ENCODE measurements around the gene RHBDF2. TPM values are rescaled to one million over a fixed set of nuclear protein-coding genes. Genes with fewer than 3 reads are reported as not detected.

The RHBDF2 gene
- total RNA-seq, 4 donors from 2014 or later: 27.0 to 38.5 (median 33.7) TPM

DNA sequence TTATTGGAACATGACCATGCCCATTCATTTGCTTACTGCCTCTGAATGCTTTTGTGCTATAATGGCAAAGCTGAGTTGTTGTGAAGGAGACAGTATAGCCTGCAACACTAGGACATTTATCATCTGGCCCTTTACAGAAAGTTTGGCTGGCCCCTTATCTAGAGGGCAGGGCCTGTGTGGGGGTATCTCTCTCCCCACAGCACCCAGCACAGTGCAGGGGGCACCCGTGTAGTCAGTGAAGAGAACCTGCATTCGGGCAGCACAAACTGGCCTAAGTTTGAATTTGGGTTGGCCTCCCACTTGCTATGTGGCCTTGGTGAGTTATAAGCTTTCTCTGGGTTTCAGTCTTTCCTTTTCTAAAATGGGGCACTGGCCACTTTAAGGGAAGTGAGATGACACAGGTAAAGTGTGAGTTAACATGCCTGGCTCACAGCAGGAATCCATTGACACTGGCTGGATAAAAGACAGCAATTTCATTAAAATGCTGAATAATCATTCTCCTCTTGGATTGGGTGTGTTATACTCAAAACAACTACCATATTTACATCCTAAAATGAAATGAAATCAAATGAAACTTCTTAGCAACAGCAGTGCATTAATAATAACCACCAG, 60.4 kb downstream of the RHBDF2 start:
- Histone ChIP-seq H3K36me3 (no peaks in the 10 kb centered on the region), H3K9me3 (no peaks in the 10 kb centered on the region), H3K4me1 (peaks cover 0 to 10% (median 0%) of the 10 kb centered on the region in 3 donors), H3K27me3 (no peaks in the 10 kb centered on the region), H3K27ac (no peak overlapping the region), H3K4me3 (no peak overlapping the region)
- no peak for DNase-seq
- TF ChIP-seq, protein P1, sequence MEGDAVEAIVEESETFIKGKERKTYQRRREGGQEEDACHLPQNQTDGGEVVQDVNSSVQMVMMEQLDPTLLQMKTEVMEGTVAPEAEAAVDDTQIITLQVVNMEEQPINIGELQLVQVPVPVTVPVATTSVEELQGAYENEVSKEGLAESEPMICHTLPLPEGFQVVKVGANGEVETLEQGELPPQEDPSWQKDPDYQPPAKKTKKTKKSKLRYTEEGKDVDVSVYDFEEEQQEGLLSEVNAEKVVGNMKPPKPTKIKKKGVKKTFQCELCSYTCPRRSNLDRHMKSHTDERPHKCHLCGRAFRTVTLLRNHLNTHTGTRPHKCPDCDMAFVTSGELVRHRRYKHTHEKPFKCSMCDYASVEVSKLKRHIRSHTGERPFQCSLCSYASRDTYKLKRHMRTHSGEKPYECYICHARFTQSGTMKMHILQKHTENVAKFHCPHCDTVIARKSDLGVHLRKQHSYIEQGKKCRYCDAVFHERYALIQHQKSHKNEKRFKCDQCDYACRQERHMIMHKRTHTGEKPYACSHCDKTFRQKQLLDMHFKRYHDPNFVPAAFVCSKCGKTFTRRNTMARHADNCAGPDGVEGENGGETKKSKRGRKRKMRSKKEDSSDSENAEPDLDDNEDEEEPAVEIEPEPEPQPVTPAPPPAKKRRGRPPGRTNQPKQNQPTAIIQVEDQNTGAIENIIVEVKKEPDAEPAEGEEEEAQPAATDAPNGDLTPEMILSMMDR (IDR thresholded peaks at IDR 0.05): no peak
- no peak for TF ChIP-seq POLR2A (IDR thresholded peaks at IDR 0.05)
- intact Hi-C loops (cut with DNase I): no loop called here
- 80 to 100% methylated on average over 1 to 2 of the region's 2 CpGs for WGBS, 2 donors

DNA sequence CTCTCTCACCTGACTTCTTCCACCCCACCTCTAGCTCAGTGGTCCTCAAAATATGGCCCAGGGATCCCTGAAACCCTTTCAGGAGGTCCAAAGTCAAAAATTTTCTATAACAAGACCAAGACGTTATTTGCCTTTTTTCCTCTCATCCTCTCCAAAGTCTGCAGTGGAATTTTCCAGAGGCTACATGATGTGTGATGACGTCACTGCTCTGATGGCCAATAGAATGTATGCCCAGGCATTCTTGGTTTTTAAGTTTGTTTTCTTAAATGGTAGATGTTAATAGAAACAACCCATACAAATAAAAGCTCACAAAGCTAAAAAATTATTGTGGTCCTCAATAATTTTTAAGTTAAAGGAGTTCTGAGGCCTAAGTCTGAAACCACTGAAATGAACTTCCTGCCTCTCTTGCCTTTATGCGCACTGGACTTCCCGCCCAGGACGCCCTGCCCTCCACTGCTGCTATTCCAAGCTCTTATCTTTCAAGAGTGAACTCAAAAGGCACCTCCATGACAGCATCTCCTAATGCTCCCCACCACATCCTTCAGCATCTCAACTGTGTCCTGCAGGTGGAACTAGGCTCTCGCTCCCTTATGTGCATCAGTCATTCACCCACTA, 61.8 kb downstream of the RHBDF2 start:
- peaks cover 0 to 14% (median 0%) of the 10 kb centered on the region in 3 donors for H3K4me1 ChIP-seq
- no peaks in the 10 kb centered on the region for H3K27me3 ChIP-seq
- 89 to 94% methylated on average over 6 of the region's 6 CpGs for WGBS, 2 donors
- no peaks in the 10 kb centered on the region for H3K36me3 ChIP-seq
- TF ChIP-seq, protein P1 (IDR thresholded peaks at IDR 0.05): no peak
- TF ChIP-seq POLR2A (IDR thresholded peaks at IDR 0.05): no peak
- no peak overlapping the region for H3K27ac ChIP-seq
- intact Hi-C loops (cut with DNase I): no loop called here
- DNase-seq: no peak
- no peak overlapping the region for H3K4me3 ChIP-seq
- H3K9me3 ChIP-seq: no peaks in the 10 kb centered on the region

DNA sequence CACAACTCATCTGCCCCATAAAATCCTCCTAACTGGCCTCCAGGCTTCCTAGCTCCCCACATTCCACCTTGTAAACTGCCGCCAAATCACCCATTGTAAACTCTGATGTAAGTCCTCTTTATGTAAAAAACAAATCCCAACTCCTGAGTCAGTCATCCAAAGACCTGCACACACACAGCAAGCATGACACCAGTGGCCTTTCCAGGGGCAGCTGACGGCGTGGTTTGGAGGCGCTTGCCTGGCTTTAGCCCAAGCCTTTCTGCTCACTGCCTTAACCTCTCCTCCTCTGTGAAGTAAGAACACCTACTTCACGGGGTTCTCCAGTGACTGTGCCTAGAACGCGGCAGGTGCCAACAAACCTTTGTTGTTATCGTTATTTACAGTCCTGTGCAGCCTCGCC, 62.3 kb downstream of the RHBDF2 start:
- no peaks in the 10 kb centered on the region for H3K36me3 ChIP-seq
- H3K4me1 ChIP-seq: peaks cover 0 to 14% (median 0%) of the 10 kb centered on the region in 3 donors
- no peak for DNase-seq
- no peak overlapping the region for H3K4me3 ChIP-seq
- H3K9me3 ChIP-seq: no peaks in the 10 kb centered on the region
- 71 to 78% methylated on average over 7 to 9 of the region's 9 CpGs for WGBS, 2 donors
- H3K27me3 ChIP-seq: no peaks in the 10 kb centered on the region
- intact Hi-C loops (cut with DNase I): no loop called here
- H3K27ac ChIP-seq: no peak overlapping the region
- TF ChIP-seq, protein P1 (IDR thresholded peaks at IDR 0.05): no peak
- no peak for TF ChIP-seq POLR2A (IDR thresholded peaks at IDR 0.05)

DNA sequence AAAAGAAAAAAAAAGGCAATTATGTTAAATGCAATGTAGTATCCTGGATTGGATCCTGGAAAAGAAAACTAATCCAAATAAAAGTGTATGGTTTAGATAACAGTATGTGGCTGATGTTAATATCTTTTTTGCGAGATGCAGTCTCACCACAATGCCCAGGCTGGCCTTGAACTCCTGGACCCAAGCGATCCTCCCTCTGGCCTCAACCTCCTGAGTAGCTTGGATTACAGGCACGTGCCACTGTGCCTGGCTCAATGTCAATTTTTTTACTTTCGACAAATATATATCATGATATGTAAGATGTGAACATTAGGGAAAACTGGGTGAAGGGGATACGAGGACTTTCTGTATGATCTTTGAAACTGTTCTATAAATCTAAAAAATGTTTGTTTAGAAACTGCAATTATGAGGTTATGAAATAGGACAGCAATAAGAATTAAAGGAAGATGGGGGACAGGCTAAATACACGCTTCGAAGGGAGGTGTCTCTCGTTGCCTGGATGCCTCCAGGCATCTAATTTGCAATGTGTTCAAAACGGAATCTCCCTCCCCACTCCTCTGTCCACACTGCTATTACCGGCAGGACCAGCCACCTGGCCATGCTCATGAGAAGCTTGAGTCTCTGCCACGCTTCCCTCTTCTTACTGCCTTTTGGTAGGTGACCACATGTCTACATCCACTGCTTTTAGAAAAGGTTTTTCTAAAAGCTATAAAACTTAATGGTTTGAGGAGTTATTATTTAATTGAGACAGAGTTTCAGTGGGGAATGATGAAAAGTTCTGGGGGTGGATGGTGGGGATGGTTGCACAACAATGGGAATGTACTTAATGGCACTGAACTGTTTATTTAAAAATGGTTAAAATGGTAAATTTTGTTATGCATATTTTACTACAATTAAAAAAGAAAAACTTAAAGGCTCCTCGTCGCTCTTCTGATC, 63.5 kb downstream of the RHBDF2 start:
- Histone ChIP-seq H3K9me3 (no peaks in the 10 kb centered on the region), H3K27ac (no peak overlapping the region), H3K4me1 (peaks cover 0 to 14% (median 0%) of the 10 kb centered on the region in 3 donors), H3K36me3 (no peaks in the 10 kb centered on the region), H3K4me3 (no peak overlapping the region), H3K27me3 (no peaks in the 10 kb centered on the region)
- intact Hi-C loops (cut with DNase I): no loop called here
- no peak for TF ChIP-seq POLR2A (IDR thresholded peaks at IDR 0.05)
- TF ChIP-seq, protein P1 (IDR thresholded peaks at IDR 0.05): no peak
- no peak for DNase-seq
- WGBS, 2 donors: 60 to 73% methylated on average over 13 of the region's 13 CpGs

DNA sequence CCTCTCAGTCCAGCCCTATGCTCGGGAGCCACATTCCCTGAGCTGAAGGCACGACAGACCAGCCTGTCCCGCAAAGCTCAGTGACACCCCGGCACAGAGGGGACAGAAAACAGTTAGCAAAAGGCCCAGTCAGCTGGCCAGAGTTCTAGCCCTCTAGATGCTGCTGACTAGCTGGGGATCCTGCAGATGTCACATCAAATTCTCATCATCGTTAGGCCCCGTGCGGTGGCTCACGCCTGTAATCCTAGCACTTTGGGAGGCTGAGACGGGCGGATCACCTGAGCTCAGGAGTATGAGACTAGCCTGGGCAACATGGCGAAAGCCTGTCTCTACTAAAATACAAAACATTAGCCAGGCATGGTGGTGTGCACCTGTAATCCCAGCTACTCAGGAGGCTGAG, 65.5 kb downstream of the RHBDF2 start:
- no peak for DNase-seq
- H3K9me3 ChIP-seq: no peaks in the 10 kb centered on the region
- no peaks in the 10 kb centered on the region for H3K27me3 ChIP-seq
- H3K4me1 ChIP-seq: peaks cover 0 to 28% (median 0%) of the 10 kb centered on the region in 3 donors
- intact Hi-C loops (cut with DNase I): no loop called here
- no peak overlapping the region for H3K4me3 ChIP-seq
- no peak overlapping the region for H3K27ac ChIP-seq
- TF ChIP-seq, protein P1 (IDR thresholded peaks at IDR 0.05): no peak
- no peak for TF ChIP-seq POLR2A (IDR thresholded peaks at IDR 0.05)
- H3K36me3 ChIP-seq: no peaks in the 10 kb centered on the region
- WGBS, 2 donors: 100% methylated on average over 7 of the region's 11 CpGs; no CpG with 5 or more reads in 1 of the 2 donors
